GM18505 (cell line): ENCODE results near the gene TENT5A.

Source experiments
- ATAC-seq: cut with Tn5 transposase; IDR thresholded peaks from one replicate; pipeline ENCODE4 v1.9.1; 2021; ENCODE audit not compliant: unreplicated experiment
- POLR2A ChIP-seq: IDR thresholded peaks from 4 replicates; pipeline ENCODE4 v1.6.1; 2011; ENCODE audit warnings: borderline replicate concordance; ENCODE audit not compliant: insufficient read depth, insufficient read length; ENCODE audit errors: extremely low read depth

TENT5A gene

GRCh38 chr6:81752084-81752920, at the start of gene TENT5A:
Gene TENT5A, minus strand, starts transcription at chr6:81752681. Its CDS starts 540 bp downstream, at chr6:81752141.
- peak; percentile 17 for TF ChIP-seq POLR2A
- ATAC-seq: peak; percentile 79

GRCh38 chr6:81801489-81801888, 49.0 kb upstream of the TENT5A start:
- no peak for ATAC-seq
- TF ChIP-seq POLR2A: no peak

GRCh38 chr6:81800666-81801065, 48.2 kb upstream of the TENT5A start:
- no peak for TF ChIP-seq POLR2A
- no peak for ATAC-seq

- no peak for ATAC-seq
- TF ChIP-seq POLR2A: no peak
Observed at GRCh38 chr6:81799323-81799722, 46.8 kb upstream of the TENT5A start.

- TF ChIP-seq POLR2A: no peak
- ATAC-seq: no peak
Observed at GRCh38 chr6:81797591-81797990, 45.1 kb upstream of the TENT5A start.

GRCh38 chr6:81795890-81796289, 43.4 kb upstream of the TENT5A start:
- ATAC-seq: no peak

GRCh38 chr6:81793821-81794475, 41.5 kb upstream of the TENT5A start:
- ATAC-seq: no peak
- TF ChIP-seq POLR2A: no peak

More at GRCh38 chr6:81795890-81796289, 43.4 kb upstream of the TENT5A start:
- no peak for TF ChIP-seq POLR2A

GRCh38 chr6:81792826-81793225, 40.3 kb upstream of the TENT5A start:
- ATAC-seq: no peak
- TF ChIP-seq POLR2A: no peak

- no peak for ATAC-seq
Observed at GRCh38 chr6:81791756-81792155, 39.3 kb upstream of the TENT5A start.

GRCh38 chr6:81790034-81790433, 37.6 kb upstream of the TENT5A start:
- no peak for ATAC-seq
- TF ChIP-seq POLR2A: no peak

More at GRCh38 chr6:81791756-81792155, 39.3 kb upstream of the TENT5A start:
- TF ChIP-seq POLR2A: no peak

- TF ChIP-seq POLR2A: no peak
- ATAC-seq: no peak
Observed at GRCh38 chr6:81789291-81789690, 36.8 kb upstream of the TENT5A start.

GRCh38 chr6:81788748-81789147, 36.3 kb upstream of the TENT5A start:
- TF ChIP-seq POLR2A: no peak
- no peak for ATAC-seq

GRCh38 chr6:81787313-81788068, 35.0 kb upstream of the TENT5A start:
- no peak for TF ChIP-seq POLR2A
- ATAC-seq: no peak

- TF ChIP-seq POLR2A: no peak
- no peak for ATAC-seq
Observed at GRCh38 chr6:81786150-81786549, 33.7 kb upstream of the TENT5A start.

- ATAC-seq: no peak
- no peak for TF ChIP-seq POLR2A
Observed at GRCh38 chr6:81785377-81785776, 32.9 kb upstream of the TENT5A start.
